Mucosa of descending colon (tissue), 3 donors: ENCODE data around the gene PITRM1. TPM values are rescaled to one million over a fixed set of nuclear protein-coding genes. Genes with fewer than 3 reads are reported as not detected.

ENCODE experiments used
- ATAC-seq: fragments of 200-7000 bp; cut with Tn5 transposase; one replicate; pipeline ENCODE4 v1.9.1; 2020; ENCODE audit warnings: mild to moderate bottlenecking, moderate library complexity
- DNase-seq, 3 donors: peaks; one replicate each; pipeline ENCODE4 v3.0.0-alpha.2; 2020
- H3K36me3 ChIP-seq: fragments of 200-600 bp; one replicate; pipeline ENCODE4 v1.8.0; 2021; ENCODE audit warnings: low read depth, mild to moderate bottlenecking
- H3K4me1 ChIP-seq: fragments of 200-600 bp; one replicate; pipeline ENCODE4 v1.8.0; 2021; ENCODE audit warnings: low read depth, mild to moderate bottlenecking
- H3K4me3 ChIP-seq: fragments of 200-600 bp; one replicate; pipeline ENCODE4 v1.8.0; 2021; ENCODE audit warnings: mild to moderate bottlenecking
- H3K9me3 ChIP-seq: fragments of 200-600 bp; one replicate; pipeline ENCODE4 v1.8.0; 2021; ENCODE audit warnings: mild to moderate bottlenecking
- CTCF ChIP-seq: fragments of 200-600 bp; IDR thresholded peaks from one replicate; pipeline ENCODE4 v1.8.0; 2022; ENCODE audit warnings: antibody characterized with exemption, mild to moderate bottlenecking
- intact Hi-C, 2 donors: fragments of 100-400 bp; cut with DNase I in 1 of 2; cut with micrococcal nuclease in 1 of 2; formaldehyde crosslinking; loops; one replicate each; pipeline versions ENCODE4 v1.11.0 to v1.11.1; 2022; cut with DNase I, micrococcal nuclease
- total RNA-seq, 3 donors: library from RNA; stranded (reverse); fragmentation: NEBNext Ultra II Directional in 2 of 3; extraction: Animal tissue kit (Norgen Biotek cat#: 25700) in 2 of 3; gene quantifications; one replicate each; pipeline versions ENCODE4 v1.2.1 to v1.2.4, GENCODE V29; 2021 to 2023
- donor health status: DM: no; HTN: no; CAD: no; lungs with moderate emphysema.
- donor health status: DM: no; HTN: no; CAD: no.
- donor health status: DM: no; HTN: yes; CAD: no.

The PITRM1 gene
- total RNA-seq, 3 donors from 2014 or later = 50.8 to 53.9 (median 51.3) TPM

DNA sequence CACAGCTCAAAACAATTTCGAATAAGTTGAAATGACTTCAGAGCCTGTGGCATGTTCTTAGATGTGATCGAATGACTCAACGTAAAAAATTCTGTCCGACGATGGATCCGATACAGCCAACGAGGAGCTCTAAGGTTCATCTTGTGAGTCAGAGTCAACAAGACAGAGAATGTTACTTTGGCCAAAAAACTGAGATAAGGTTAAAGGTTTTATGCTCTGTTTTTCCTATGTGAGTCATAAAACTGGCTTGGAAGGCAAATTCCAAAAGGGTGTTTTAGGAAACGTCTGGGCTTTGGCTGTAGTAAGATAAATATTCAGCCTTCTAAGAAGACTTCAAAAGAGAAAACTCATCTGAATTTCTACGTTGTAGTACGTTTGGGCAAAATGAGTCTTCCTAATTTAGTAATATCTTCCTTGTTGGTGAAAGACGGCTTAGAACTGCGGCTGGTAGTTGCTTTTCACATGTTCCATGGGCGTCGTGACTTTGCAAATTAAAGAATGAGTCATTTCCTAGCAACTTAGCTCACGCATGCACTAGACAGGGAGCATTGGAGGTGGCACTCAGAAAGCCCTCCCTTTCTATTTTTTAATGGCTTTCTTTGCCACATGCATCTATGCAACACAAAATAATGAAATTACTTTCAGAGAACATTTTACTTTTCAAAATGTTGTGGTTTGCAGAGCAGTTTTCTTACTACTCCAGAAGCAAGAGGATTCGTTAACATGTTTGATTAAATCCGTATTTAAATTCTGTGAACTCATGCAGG lies 77.0 kb downstream of the PITRM1 start:
- Histone ChIP-seq H3K36me3 (no peaks in the 10 kb centered on the region), H3K9me3 (no peaks in the 10 kb centered on the region), H3K4me3 (no peak overlapping the region), H3K4me1 (peaks cover 17% of the 10 kb centered on the region)
- intact Hi-C loops = no loop called here
- ATAC-seq (peak; percentile 84), DNase-seq (peak in 1 of 3 donors; percentile 57)
- no peak for TF ChIP-seq CTCF

GRCh38 chr10:3094609-3095036 lies 78.0 kb downstream of the PITRM1 start:
- ATAC-seq = no peak
- no peak overlapping the region for H3K4me3 ChIP-seq
- H3K9me3 ChIP-seq = no peaks in the 10 kb centered on the region
- intact Hi-C loops = no loop called here
- DNase-seq = no peak
- H3K36me3 ChIP-seq = no peaks in the 10 kb centered on the region
- H3K4me1 ChIP-seq = peaks cover 19% of the 10 kb centered on the region
- TF ChIP-seq CTCF = no peak

GRCh38 chr10:3093996-3094395 lies 78.6 kb downstream of the PITRM1 start:
- peaks cover 19% of the 10 kb centered on the region for H3K4me1 ChIP-seq

GRCh38 chr10:3091921-3092320 lies 80.7 kb downstream of the PITRM1 start:
- H3K9me3 ChIP-seq = no peaks in the 10 kb centered on the region
- DNase-seq (no peak), ATAC-seq (no peak)
- H3K4me1 ChIP-seq = peaks cover 19% of the 10 kb centered on the region
- no peak for TF ChIP-seq CTCF
- H3K4me3 ChIP-seq = no peak overlapping the region
- H3K36me3 ChIP-seq = no peaks in the 10 kb centered on the region
- intact Hi-C loops = no loop called here

More at GRCh38 chr10:3093996-3094395, 78.6 kb downstream of the PITRM1 start:
- no peak overlapping the region for H3K4me3 ChIP-seq
- H3K9me3 ChIP-seq = no peaks in the 10 kb centered on the region
- ATAC-seq (no peak), DNase-seq (no peak)
- TF ChIP-seq CTCF = no peak
- no peaks in the 10 kb centered on the region for H3K36me3 ChIP-seq
- intact Hi-C loops = no loop called here

- Histone ChIP-seq H3K4me3 (no peak overlapping the region), H3K36me3 (no peaks in the 10 kb centered on the region), H3K9me3 (no peaks in the 10 kb centered on the region), H3K4me1 (peaks cover 16% of the 10 kb centered on the region)
- TF ChIP-seq CTCF = no peak
- ATAC-seq = peak; percentile 54
- DNase-seq = peak in 2 of 3 donors; percentile 59 to 65
- intact Hi-C loops = no loop called here
These were observed 81.4 kb downstream of the PITRM1 start for GRCh38 chr10:3090914-3091787.
